Measurements from ENCODE around the gene PPP3CB.

PPP3CB gene

GRCh38 chr10:73424478-73424877 lies 71.3 kb downstream of the PPP3CB start:
- Histone ChIP-seq H3K14ac (ENCODE audit: low read length in 2 of 2) (no peak overlapping the region), H3K4me2 (ENCODE audit: low read length, poor library complexity, severe bottlenecking) (no peak overlapping the region), H2BK5ac (ENCODE audit: low read depth, low read length, poor library complexity, severe bottlenecking) (no peak overlapping the region), H4K91ac (ENCODE audit: low read length) (no peak overlapping the region), H2BK15ac (ENCODE audit: low read depth, poor library complexity, severe bottlenecking) (no peak overlapping the region), H3K4ac (ENCODE audit: low read depth in 1 of 2, low read length in 2 of 2) (no peak overlapping the region), H3K4me3 (ENCODE audit: insufficient read depth in 1 of 2, low read depth in 1 of 2, low read length in 2 of 2) (no peak overlapping the region), H3K9ac (ENCODE audit: low read length) (no peak overlapping the region), H2AFZ (ENCODE audit: low read depth, low read length) (no peak overlapping the region), H2BK12ac (ENCODE audit: low read length in 2 of 2) (no peak overlapping the region), H3K36me3 (ENCODE audit: control insufficient read depth in 1 of 2, insufficient read depth in 2 of 2, low read depth in 1 of 2, low read length in 2 of 2) (peaks cover 27 to 77% of the 10 kb centered on the region in 2 experiments), H2AK5ac (ENCODE audit: low read length, severe bottlenecking) (no peak overlapping the region), H3K18ac (ENCODE audit: low read depth in 1 of 2, low read length in 2 of 2) (no peak overlapping the region), H3K23ac (ENCODE audit: low read length in 2 of 2) (no peak overlapping the region), H3K4me1 (ENCODE audit: control insufficient read depth, insufficient read depth, low read depth, low read length) (peaks cover under 1% of the 10 kb centered on the region), H3K79me1 (replicated peaks; ENCODE audit: low read length, poor library complexity, severe bottlenecking) (peaks cover 3% of the 10 kb centered on the region), H3K9me3 (ENCODE audit: control insufficient read depth, low read length) (no peaks in the 10 kb centered on the region), H3K27ac (ENCODE audit: low read length, poor library complexity, severe bottlenecking) (no peak overlapping the region), H3K27me3 (ENCODE audit: control insufficient read depth in 1 of 2, insufficient read depth in 1 of 2, low read length in 2 of 2) (no peaks in the 10 kb centered on the region), H2BK120ac (ENCODE audit: low read depth, low read length) (no peak overlapping the region), H4K8ac (ENCODE audit: low read length) (no peak overlapping the region)
- WGBS = 100% methylated on average over 3 of the region's 3 CpGs
- no peak for DNase-seq

DNA sequence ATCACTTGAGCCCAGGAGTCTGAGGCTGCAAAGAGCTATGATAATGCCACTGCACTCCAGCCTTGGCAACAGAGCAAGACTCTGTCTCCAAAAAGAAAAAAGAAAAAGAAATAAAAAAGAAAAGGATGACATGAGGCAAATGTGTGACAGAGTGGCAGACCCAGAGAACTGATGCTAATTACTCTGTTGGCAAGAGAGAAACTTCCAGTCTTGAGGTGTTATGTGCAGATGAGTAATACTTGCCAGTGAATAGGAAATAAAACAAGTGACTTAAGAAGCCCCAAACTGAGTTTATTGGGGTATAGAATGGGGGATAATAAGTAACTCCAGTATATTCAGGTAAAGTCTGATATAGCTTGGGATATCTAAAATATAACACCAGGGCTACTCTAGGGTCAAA lies 72.5 kb downstream of the PPP3CB start:
- DNase-seq = no peak
- no peak overlapping the region for H3K14ac ChIP-seq (ENCODE audit: low read length in 2 of 2)
- H3K79me1 ChIP-seq (replicated peaks; ENCODE audit: low read length, poor library complexity, severe bottlenecking) = peaks cover 3% of the 10 kb centered on the region
- no peak overlapping the region for H3K4me2 ChIP-seq (ENCODE audit: low read length, poor library complexity, severe bottlenecking)
- no peak overlapping the region for H2AK5ac ChIP-seq (ENCODE audit: low read length, severe bottlenecking)
- no peak overlapping the region for H3K4ac ChIP-seq (ENCODE audit: low read depth in 1 of 2, low read length in 2 of 2)
- no peak overlapping the region for H2BK15ac ChIP-seq (ENCODE audit: low read depth, poor library complexity, severe bottlenecking)
- no peak overlapping the region for H3K27ac ChIP-seq (ENCODE audit: low read length, poor library complexity, severe bottlenecking)
- H4K8ac ChIP-seq (ENCODE audit: low read length) = no peak overlapping the region
- no peak overlapping the region for H2AFZ ChIP-seq (ENCODE audit: low read depth, low read length)
- no peak overlapping the region for H3K9ac ChIP-seq (ENCODE audit: low read length)
- no peaks in the 10 kb centered on the region for H3K27me3 ChIP-seq (ENCODE audit: control insufficient read depth in 1 of 2, insufficient read depth in 1 of 2, low read length in 2 of 2)
- no peak overlapping the region for H3K18ac ChIP-seq (ENCODE audit: low read depth in 1 of 2, low read length in 2 of 2)
- no peak overlapping the region for H2BK12ac ChIP-seq (ENCODE audit: low read length in 2 of 2)
- H2BK5ac ChIP-seq (ENCODE audit: low read depth, low read length, poor library complexity, severe bottlenecking) = no peak overlapping the region
- no peak overlapping the region for H3K23ac ChIP-seq (ENCODE audit: low read length in 2 of 2)
- peaks cover 1% of the 10 kb centered on the region for H3K4me1 ChIP-seq (ENCODE audit: control insufficient read depth, insufficient read depth, low read depth, low read length)
- H3K9me3 ChIP-seq (ENCODE audit: control insufficient read depth, low read length) = no peaks in the 10 kb centered on the region
- peaks cover 27 to 71% of the 10 kb centered on the region in 2 experiments for H3K36me3 ChIP-seq (ENCODE audit: control insufficient read depth in 1 of 2, insufficient read depth in 2 of 2, low read depth in 1 of 2, low read length in 2 of 2)
- no peak overlapping the region for H4K91ac ChIP-seq (ENCODE audit: low read length)
- H2BK120ac ChIP-seq (ENCODE audit: low read depth, low read length) = no peak overlapping the region
- H3K4me3 ChIP-seq (ENCODE audit: insufficient read depth in 1 of 2, low read depth in 1 of 2, low read length in 2 of 2) = no peak overlapping the region

DNA sequence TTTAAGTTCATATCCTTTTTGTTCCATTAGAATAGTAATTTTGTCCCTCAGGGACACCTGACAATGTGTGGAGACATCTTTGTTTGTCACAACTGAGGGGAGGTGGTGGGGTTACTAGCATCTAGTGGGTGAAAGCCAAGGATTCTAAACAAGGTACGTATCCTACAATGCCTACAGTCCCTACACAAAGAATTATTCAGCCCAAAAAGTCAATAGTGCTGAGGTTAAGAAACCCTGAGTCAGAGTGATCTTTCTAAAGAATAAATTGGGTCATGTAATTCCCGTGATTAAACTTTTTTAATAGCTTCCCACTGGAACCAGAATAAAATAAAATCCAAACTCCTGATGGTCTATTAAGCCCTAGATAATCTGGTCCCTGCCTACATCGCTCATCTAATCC lies 79.3 kb downstream of the PPP3CB start:
- WGBS = 99% methylated on average over 2 of the region's 3 CpGs
- H3K18ac ChIP-seq (ENCODE audit: low read depth in 1 of 2, low read length in 2 of 2) = no peak overlapping the region
- H4K8ac ChIP-seq (ENCODE audit: low read length) = no peak overlapping the region
- H3K4me3 ChIP-seq (ENCODE audit: insufficient read depth in 1 of 2, low read depth in 1 of 2, low read length in 2 of 2) = no peak overlapping the region
- no peak overlapping the region for H3K4me2 ChIP-seq (ENCODE audit: low read length, poor library complexity, severe bottlenecking)
- H3K79me1 ChIP-seq (replicated peaks; ENCODE audit: low read length, poor library complexity, severe bottlenecking) = no peaks in the 10 kb centered on the region
- no peak overlapping the region for H2AK5ac ChIP-seq (ENCODE audit: low read length, severe bottlenecking)
- no peaks in the 10 kb centered on the region for H3K9me3 ChIP-seq (ENCODE audit: control insufficient read depth, low read length)
- H3K4ac ChIP-seq (ENCODE audit: low read depth in 1 of 2, low read length in 2 of 2) = no peak overlapping the region
- H3K14ac ChIP-seq (ENCODE audit: low read length in 2 of 2) = no peak overlapping the region
- no peak overlapping the region for H2BK12ac ChIP-seq (ENCODE audit: low read length in 2 of 2)
- peaks cover 4% of the 10 kb centered on the region for H3K4me1 ChIP-seq (ENCODE audit: control insufficient read depth, insufficient read depth, low read depth, low read length)
- no peak overlapping the region for H3K27ac ChIP-seq (ENCODE audit: low read length, poor library complexity, severe bottlenecking)
- no peak overlapping the region for H2AFZ ChIP-seq (ENCODE audit: low read depth, low read length)
- no peak overlapping the region for H2BK120ac ChIP-seq (ENCODE audit: low read depth, low read length)
- no peak overlapping the region for H4K91ac ChIP-seq (ENCODE audit: low read length)
- no peak for DNase-seq
- H3K36me3 ChIP-seq (ENCODE audit: control insufficient read depth in 1 of 2, insufficient read depth in 2 of 2, low read depth in 1 of 2, low read length in 2 of 2) = peaks cover 0 to 6% of the 10 kb centered on the region in 2 experiments
- no peak overlapping the region for H3K9ac ChIP-seq (ENCODE audit: low read length)
- no peak overlapping the region for H2BK15ac ChIP-seq (ENCODE audit: low read depth, poor library complexity, severe bottlenecking)
- H3K27me3 ChIP-seq (ENCODE audit: control insufficient read depth in 1 of 2, insufficient read depth in 1 of 2, low read length in 2 of 2) = no peaks in the 10 kb centered on the region
- H2BK5ac ChIP-seq (ENCODE audit: low read depth, low read length, poor library complexity, severe bottlenecking) = no peak overlapping the region
- H3K23ac ChIP-seq (ENCODE audit: low read length in 2 of 2) = no peak overlapping the region

DNA sequence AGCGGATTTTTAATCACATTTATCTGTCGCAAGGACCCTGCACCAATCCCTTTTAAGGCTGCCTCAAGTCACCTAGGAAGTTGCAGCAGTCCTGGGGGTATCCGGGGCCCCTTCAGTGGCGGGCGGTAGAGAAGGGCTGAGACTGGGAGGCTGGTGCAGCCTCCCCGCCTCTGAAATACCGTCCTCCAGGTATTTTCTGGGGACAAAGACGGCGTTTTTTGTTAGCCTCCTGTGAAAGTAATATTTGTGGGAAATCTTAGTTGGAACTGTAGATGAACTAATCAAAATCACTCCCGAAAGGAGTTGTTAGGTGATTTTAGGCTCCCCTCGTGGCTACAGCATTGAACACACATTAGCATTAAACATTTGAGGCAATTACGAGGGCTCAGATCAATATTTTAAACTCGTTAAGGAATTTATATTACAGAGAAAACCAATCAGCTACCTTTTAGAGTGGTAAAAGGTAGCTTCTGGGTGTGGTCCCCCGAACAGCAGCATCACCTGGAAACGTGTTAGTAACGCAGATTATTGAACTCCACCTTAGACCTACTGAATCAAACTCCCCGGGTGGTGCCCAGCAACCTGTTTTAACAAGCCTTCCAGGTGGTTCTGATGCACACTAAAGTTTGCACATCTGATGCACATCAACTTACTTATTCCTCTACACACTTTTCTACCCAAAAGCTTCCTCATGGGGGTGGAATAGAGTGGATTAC lies 81.4 kb downstream of the PPP3CB start:
- Histone ChIP-seq H3K14ac (ENCODE audit: low read length in 2 of 2) (peak overlapping the region in 1 of 2 experiments; percentile 80), H4K91ac (ENCODE audit: low read length) (no peak overlapping the region), H3K9me3 (ENCODE audit: control insufficient read depth, low read length) (no peaks in the 10 kb centered on the region), H3K4me2 (ENCODE audit: low read length, poor library complexity, severe bottlenecking) (peak overlapping the region; percentile 99), H2BK15ac (ENCODE audit: low read depth, poor library complexity, severe bottlenecking) (peak overlapping the region; percentile 93), H3K36me3 (ENCODE audit: control insufficient read depth in 1 of 2, insufficient read depth in 2 of 2, low read depth in 1 of 2, low read length in 2 of 2) (peaks cover 0 to 5% of the 10 kb centered on the region in 2 experiments), H2BK120ac (ENCODE audit: low read depth, low read length) (no peak overlapping the region), H2BK5ac (ENCODE audit: low read depth, low read length, poor library complexity, severe bottlenecking) (no peak overlapping the region), H3K23ac (ENCODE audit: low read length in 2 of 2) (no peak overlapping the region), H2BK12ac (ENCODE audit: low read length in 2 of 2) (peak overlapping the region in 1 of 2 experiments; percentile 33), H3K9ac (ENCODE audit: low read length) (peak overlapping the region; percentile 94), H2AK5ac (ENCODE audit: low read length, severe bottlenecking) (no peak overlapping the region), H3K4ac (ENCODE audit: low read depth in 1 of 2, low read length in 2 of 2) (peak overlapping the region in 1 of 2 experiments; percentile 41), H2AFZ (ENCODE audit: low read depth, low read length) (no peak overlapping the region), H3K79me1 (replicated peaks; ENCODE audit: low read length, poor library complexity, severe bottlenecking) (no peaks in the 10 kb centered on the region), H3K18ac (ENCODE audit: low read depth in 1 of 2, low read length in 2 of 2) (peak overlapping the region in 1 of 2 experiments; percentile 56), H4K8ac (ENCODE audit: low read length) (peak overlapping the region; percentile 69), H3K4me3 (ENCODE audit: insufficient read depth in 1 of 2, low read depth in 1 of 2, low read length in 2 of 2) (peak overlapping the region; percentile 91 to 100), H3K27me3 (ENCODE audit: control insufficient read depth in 1 of 2, insufficient read depth in 1 of 2, low read length in 2 of 2) (no peaks in the 10 kb centered on the region), H3K27ac (ENCODE audit: low read length, poor library complexity, severe bottlenecking) (peak overlapping the region; percentile 32), H3K4me1 (ENCODE audit: control insufficient read depth, insufficient read depth, low read depth, low read length) (peaks cover 3% of the 10 kb centered on the region)
- 19% methylated on average over 12 of the region's 17 CpGs for WGBS
- no peak for DNase-seq
